Fibroblast of the aortic adventitia (primary cell): ENCODE results near the gene MEAK7. TPM values are rescaled to one million over a fixed set of nuclear protein-coding genes. Genes with fewer than 3 reads are reported as not detected.

ENCODE experiments used
- DNase-seq: peaks from one replicate; pipeline ENCODE4 v3.0.0-alpha.2; 2010; ENCODE audit warnings: low read depth
- H3K4me3 ChIP-seq: 2 replicates; pipeline ENCODE4 v1.5.1; 2011; ENCODE audit warnings: low read depth, mild to moderate bottlenecking, control low read depth, low read length, moderate library complexity
- CTCF ChIP-seq: IDR thresholded peaks from 2 replicates; pipeline ENCODE4 v1.5.1; 2011; ENCODE audit warnings: mild to moderate bottlenecking, low read length, control low read depth, inconsistent platforms; ENCODE audit not compliant: insufficient read depth
- total RNA-seq: library from RNA; depleted of rRNA; stranded (reverse); fragments of >200 nt; gene quantifications from 2 replicates; pipeline ENCODE4 v1.2.3, GENCODE V29; 2012; ENCODE audit warnings: low replicate concordance

The MEAK7 gene
- total RNA-seq, 1 donor = 19.1 TPM

- TF ChIP-seq CTCF = no peak
- no peak overlapping the region for H3K4me3 ChIP-seq
- no peak for DNase-seq
Measured at GRCh38 chr16:84461413-84462295, 42.8 kb downstream of the MEAK7 start.

GRCh38 chr16:84461029-84461412 lies 43.4 kb downstream of the MEAK7 start:
- no peak for TF ChIP-seq CTCF
- no peak for DNase-seq

GRCh38 chr16:84460406-84461028 lies 43.9 kb downstream of the MEAK7 start:
- H3K4me3 ChIP-seq = no peak overlapping the region
- no peak for TF ChIP-seq CTCF
- DNase-seq = no peak

More at GRCh38 chr16:84461029-84461412, 43.4 kb downstream of the MEAK7 start:
- no peak overlapping the region for H3K4me3 ChIP-seq

GRCh38 chr16:84459941-84460405 lies 44.5 kb downstream of the MEAK7 start:
- no peak overlapping the region for H3K4me3 ChIP-seq
- no peak for TF ChIP-seq CTCF
- DNase-seq = no peak

- TF ChIP-seq CTCF = no peak
- DNase-seq = no peak
- H3K4me3 ChIP-seq = no peak overlapping the region
Measured at GRCh38 chr16:84459533-84459894, 44.9 kb downstream of the MEAK7 start.

GRCh38 chr16:84458606-84459532 lies 45.6 kb downstream of the MEAK7 start:
- DNase-seq = no peak
- no peak overlapping the region for H3K4me3 ChIP-seq
- no peak for TF ChIP-seq CTCF
